PC-9 (cell line): ENCODE measurements around the gene CDKN2B. TPM values are rescaled to one million over a fixed set of nuclear protein-coding genes. Genes with fewer than 3 reads are reported as not detected.

Source experiments
- BruUV-seq: library from RNA; stranded (reverse); fragments of 400-500 nt; replicated peaks from 2 replicates; lab custom pipeline; 2021; lab: Mats Ljungman, UMichigan
- CTCF ChIA-PET: fragments of 300-600 bp; sonication (Branson Sonifier 250); formaldehyde crosslinking; loops from one replicate; lab custom pipeline; 2022; ENCODE audit warnings: antibody characterized with exemption; lab: Charles Lee
- POLR2A ChIA-PET: fragments of 300-600 bp; sonication (Branson Sonifier 250); formaldehyde crosslinking; loops from one replicate; lab custom pipeline; 2022; ENCODE audit warnings: antibody characterized with exemption; ENCODE audit not compliant: unreplicated experiment; lab: Charles Lee
- DNase-seq, 2 experiments: peaks; one replicate each; pipeline versions ENCODE4 v3.0.0 to v3.0.0-alpha.2; 2015 to 2022; ENCODE audit warnings: mixed read lengths in 1 of 2
- H2AFZ ChIP-seq: fragments of 200-600 bp; sonication (generic); 2 replicates; pipeline ENCODE4 v1.8.1; 2017; ENCODE audit warnings: antibody characterized with exemption
- H3F3A ChIP-seq: fragments of 200-600 bp; sonication (generic); 2 replicates; pipeline ENCODE4 v1.8.1; 2017; ENCODE audit warnings: antibody characterized with exemption, mild to moderate bottlenecking, low read depth; ENCODE audit not compliant: insufficient read depth
- H3K27ac ChIP-seq: fragments of 200-600 bp; sonication (generic); 2 replicates; pipeline ENCODE4 v1.6.1; 2016; ENCODE audit warnings: mixed run types
- H3K27me3 ChIP-seq: fragments of 200-600 bp; sonication (generic); 2 replicates; pipeline ENCODE4 v1.6.1; 2016; ENCODE audit warnings: low read depth, mixed run types; ENCODE audit not compliant: insufficient read depth
- H3K36me3 ChIP-seq: fragments of 200-600 bp; sonication (generic); 2 replicates; pipeline ENCODE4 v1.6.1; 2016; ENCODE audit warnings: low read depth, mixed run types
- H3K4me1 ChIP-seq: fragments of 200-600 bp; sonication (generic); replicated peaks from 2 replicates; pipeline ENCODE4 v1.6.1; 2016; ENCODE audit warnings: mixed run types; ENCODE audit not compliant: insufficient read depth
- H3K4me2 ChIP-seq: fragments of 200-600 bp; sonication (generic); 2 replicates; pipeline ENCODE4 v1.6.1; 2017; ENCODE audit warnings: mixed run types
- H3K4me3 ChIP-seq: fragments of 200-600 bp; sonication (generic); 2 replicates; pipeline ENCODE4 v1.6.1; 2016; ENCODE audit warnings: mixed run types
- H3K79me2 ChIP-seq: fragments of 200-600 bp; sonication (generic); 2 replicates; pipeline ENCODE4 v1.6.1; 2017; ENCODE audit warnings: low read depth, mixed run types
- H3K9me2 ChIP-seq: fragments of 200-600 bp; sonication (generic); 2 replicates; pipeline ENCODE4 v1.8.1; 2017; ENCODE audit warnings: mild to moderate bottlenecking; ENCODE audit not compliant: insufficient read depth
- H3K9me3 ChIP-seq: fragments of 200-600 bp; sonication (generic); 2 replicates; pipeline ENCODE4 v1.8.1; 2016; ENCODE audit warnings: low read depth; ENCODE audit not compliant: insufficient read depth
- H4K20me1 ChIP-seq: fragments of 200-600 bp; sonication (generic); 2 replicates; pipeline ENCODE4 v1.8.1; 2017; ENCODE audit not compliant: insufficient read depth
- CTCF ChIP-seq: fragments of 200-600 bp; sonication (generic); conservative IDR thresholded peaks from 2 replicates; pipeline ENCODE4 v1.6.1; 2017; ENCODE audit warnings: mixed run types, antibody characterized with exemption, mild to moderate bottlenecking, moderate library complexity
- EZH2 ChIP-seq: fragments of 200-600 bp; sonication (generic); IDR thresholded peaks from 2 replicates; pipeline ENCODE4 v1.8.0; 2017; ENCODE audit warnings: antibody characterized with exemption, low read depth
- intact Hi-C: fragments of 100-400 bp; cut with micrococcal nuclease; formaldehyde crosslinking; loops from one replicate; pipeline ENCODE4 v1.10.0; 2022; ENCODE audit not compliant: unreplicated experiment
- total RNA-seq: library from RNA; stranded (reverse); gene quantifications from 2 replicates; pipeline ENCODE4 v1.2.3, GENCODE V29; 2021

CDKN2B gene
- total RNA-seq, 1 experiment from 2014 or later: 33.8 TPM

DNA sequence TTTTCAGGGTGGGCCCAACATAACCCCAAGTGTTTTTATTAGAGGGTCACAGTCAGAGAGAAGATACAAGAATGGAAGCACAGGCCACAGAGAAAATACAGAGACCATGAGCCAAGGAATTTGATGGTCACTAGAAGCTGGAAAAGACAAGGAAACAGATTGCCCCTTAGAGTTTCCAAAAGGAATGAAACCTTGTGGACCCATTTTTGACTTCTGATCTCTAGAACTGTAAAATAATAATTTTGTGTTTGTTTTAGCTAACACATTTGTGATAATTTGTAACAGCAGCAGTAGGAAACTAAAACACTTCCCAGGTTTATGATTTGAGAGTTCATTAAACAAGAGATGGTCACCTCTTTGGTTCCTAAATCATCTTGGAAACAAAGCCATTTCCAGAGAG is 36.7 kb downstream of the CDKN2B start:
- peaks cover 18% of the 10 kb centered on the region for H3F3A ChIP-seq
- no peaks in the 10 kb centered on the region for H3K9me2 ChIP-seq
- no peak for TF ChIP-seq CTCF
- TF ChIP-seq EZH2: no peak
- no peaks in the 10 kb centered on the region for H3K27me3 ChIP-seq
- BruUV-seq: no TSS peak
- H3K4me2 ChIP-seq: peak overlapping the region; percentile 98
- peaks cover 68% of the 10 kb centered on the region for H3K79me2 ChIP-seq
- no peak for DNase-seq
- H3K36me3 ChIP-seq: peaks cover 33% of the 10 kb centered on the region
- ChIA-PET POLR2A (no interaction called here), CTCF (interaction anchor here (0.6 kb wide), 1 partner anchor 186 kb away, joined by 3 read pairs; no protein-coding TSS in a partner anchor)
- no peak overlapping the region for H2AFZ ChIP-seq
- H4K20me1 ChIP-seq: peaks cover 6% of the 10 kb centered on the region
- intact Hi-C loops: no loop called here
- no peaks in the 10 kb centered on the region for H3K9me3 ChIP-seq
- H3K4me3 ChIP-seq: peak overlapping the region; percentile 65; the same call in 1 of the 2 replicates
- peaks cover 27% of the 10 kb centered on the region for H3K4me1 ChIP-seq
- peak overlapping the region; percentile 23; the same call in 1 of the 2 replicates for H3K27ac ChIP-seq

DNA sequence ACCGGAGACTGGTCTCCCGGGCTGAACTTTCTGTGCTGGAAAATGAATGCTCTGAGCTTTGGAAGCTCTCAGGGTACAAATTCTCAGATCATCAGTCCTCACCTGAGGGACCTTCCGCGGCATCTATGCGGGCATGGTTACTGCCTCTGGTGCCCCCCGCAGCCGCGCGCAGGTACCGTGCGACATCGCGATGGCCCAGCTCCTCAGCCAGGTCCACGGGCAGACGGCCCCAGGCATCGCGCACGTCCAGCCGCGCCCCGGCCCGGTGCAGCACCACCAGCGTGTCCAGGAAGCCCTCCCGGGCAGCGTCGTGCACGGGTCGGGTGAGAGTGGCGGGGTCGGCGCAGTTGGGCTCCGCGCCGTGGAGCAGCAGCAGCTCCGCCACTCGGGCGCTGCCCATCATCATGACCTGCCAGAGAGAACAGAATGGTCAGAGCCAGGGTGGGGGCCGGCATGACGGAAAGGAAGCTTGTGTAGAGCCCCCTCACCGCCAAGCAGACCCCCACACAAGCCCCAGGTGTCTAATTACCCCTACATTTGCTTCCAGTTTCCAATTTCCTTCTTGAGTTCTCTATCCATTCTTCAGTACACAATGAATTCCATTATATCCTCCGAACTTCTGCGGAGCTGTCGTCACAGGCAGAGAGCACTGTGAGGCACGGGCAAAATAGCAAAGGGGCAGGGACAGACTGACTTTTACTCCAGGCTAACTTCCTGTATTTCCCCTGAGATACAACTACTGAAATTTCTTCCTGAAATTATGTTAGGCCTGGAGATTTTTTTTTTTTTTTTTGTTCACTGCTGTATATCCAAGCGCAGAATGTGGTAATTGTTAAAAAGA is 38.1 kb downstream of the CDKN2B start:
- CTCF ChIA-PET: no interaction called here
- DNase-seq: no peak
- Histone ChIP-seq H3K9me2 (no peaks in the 10 kb centered on the region), H4K20me1 (peaks cover 6% of the 10 kb centered on the region), H3K36me3 (peaks cover 36% of the 10 kb centered on the region), H3K27ac (no peak overlapping the region), H3K4me3 (no peak overlapping the region), H3K4me2 (no peak overlapping the region), H3F3A (peaks cover 23% of the 10 kb centered on the region; the same call in 1 of the 2 replicates), H3K79me2 (peaks cover 54% of the 10 kb centered on the region), H2AFZ (no peak overlapping the region), H3K27me3 (no peaks in the 10 kb centered on the region), H3K9me3 (no peaks in the 10 kb centered on the region), H3K4me1 (peaks cover 15% of the 10 kb centered on the region)
- BruUV-seq: no TSS peak
- TF ChIP-seq CTCF (no peak), EZH2 (no peak)
- POLR2A ChIA-PET: interaction anchor here (0.7 kb wide), 1 partner anchor 128 kb away, joined by 3 read pairs; no protein-coding TSS in a partner anchor
- intact Hi-C loops: no loop called here

DNA sequence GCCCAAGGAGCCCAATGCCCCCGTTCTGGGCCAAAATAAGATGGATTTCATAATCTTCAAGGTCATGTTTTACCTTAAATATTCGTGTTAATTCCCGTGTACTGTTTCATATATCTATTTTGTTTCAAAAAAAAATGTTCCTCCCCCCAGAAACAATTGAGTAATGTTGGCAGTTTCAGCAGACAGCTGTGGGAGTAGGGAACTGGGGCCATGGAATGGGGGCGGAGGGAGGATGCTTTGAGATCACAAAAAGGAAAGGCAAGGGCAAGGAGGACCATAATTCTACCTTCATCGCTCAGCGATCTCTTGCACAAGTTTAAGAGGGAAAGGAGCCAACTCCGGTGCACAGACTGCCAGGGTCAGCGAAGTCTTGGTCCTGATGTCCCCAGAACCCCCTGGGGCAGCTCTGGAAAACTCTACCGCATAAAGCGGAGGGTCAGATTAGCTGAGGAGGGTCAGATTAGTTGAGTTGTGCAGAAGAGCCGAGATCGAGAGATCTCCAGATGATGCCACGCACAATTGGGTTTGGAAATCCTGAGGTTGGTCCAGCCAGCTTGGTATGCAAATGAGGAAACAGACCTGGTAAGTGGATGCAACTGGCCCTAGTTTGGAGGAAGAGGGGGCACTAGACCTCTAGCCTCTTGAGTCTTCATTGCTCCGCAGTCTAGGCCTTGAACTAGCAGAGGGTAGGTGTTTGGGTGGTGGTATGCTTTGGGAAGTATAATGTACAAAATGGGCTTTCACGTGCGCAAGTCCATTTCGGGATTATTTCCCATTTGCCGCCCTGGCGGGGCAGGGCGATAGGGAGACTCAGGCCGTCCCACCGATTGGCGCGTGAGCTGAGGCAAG is 38.9 kb downstream of the CDKN2B start:
- H4K20me1 ChIP-seq: peaks cover 6% of the 10 kb centered on the region
- no peaks in the 10 kb centered on the region for H3K27me3 ChIP-seq
- H3K4me3 ChIP-seq: no peak overlapping the region
- POLR2A ChIA-PET: no interaction called here
- H3K4me2 ChIP-seq: no peak overlapping the region
- H2AFZ ChIP-seq: no peak overlapping the region
- no TSS peak for BruUV-seq
- peaks cover 23% of the 10 kb centered on the region; the same call in 1 of the 2 replicates for H3F3A ChIP-seq
- no peak for TF ChIP-seq CTCF
- TF ChIP-seq EZH2: no peak
- peaks cover 46% of the 10 kb centered on the region for H3K79me2 ChIP-seq
- CTCF ChIA-PET: no interaction called here
- no peak for DNase-seq
- H3K9me3 ChIP-seq: no peaks in the 10 kb centered on the region
- H3K9me2 ChIP-seq: no peaks in the 10 kb centered on the region
- intact Hi-C loops: no loop called here
- peaks cover 13% of the 10 kb centered on the region for H3K4me1 ChIP-seq
- no peak overlapping the region for H3K27ac ChIP-seq
- peaks cover 36% of the 10 kb centered on the region for H3K36me3 ChIP-seq
